Activated T-cell treated with anti-CD3 and anti-CD28 coated beads, Interleukin-2, amount 50 U/mL, for 4 hours (primary cell): Measurements from ENCODE around the gene RABGAP1. TPM values are rescaled to one million over a fixed set of nuclear protein-coding genes. Genes with fewer than 3 reads are reported as not detected.

Source experiments
- ATAC-seq, 2 donors: fragments of 200-7000 bp; cut with Tn5 transposase; one replicate each; pipeline ENCODE4 v1.10.0; 2021
- DNase-seq: peaks from one replicate; pipeline ENCODE4 v3.0.0-alpha.2; 2020
- H3K27me3 Mint-ChIP-seq: one replicate; pipeline ENCODE4 v1.8.0; 2021; ENCODE audit warnings: low read depth, mixed read lengths
- H3K36me3 Mint-ChIP-seq: one replicate; pipeline ENCODE4 v1.8.0; 2022; ENCODE audit warnings: mixed read lengths; ENCODE audit not compliant: insufficient read depth
- H3K4me1 Mint-ChIP-seq: one replicate; pipeline ENCODE4 v1.8.0; 2021; ENCODE audit warnings: low read depth, mixed read lengths
- H3K4me3 Mint-ChIP-seq: one replicate; pipeline ENCODE4 v1.8.0; 2021; ENCODE audit warnings: mild to moderate bottlenecking, moderate library complexity, mixed read lengths
- H3K9me3 Mint-ChIP-seq: one replicate; pipeline ENCODE4 v1.8.0; 2021; ENCODE audit warnings: mixed read lengths
- total RNA-seq, 3 donors: library from RNA; stranded (reverse); gene quantifications; one replicate each; pipeline ENCODE4 v1.2.1, GENCODE V29; 2021

The RABGAP1 gene
- total RNA-seq, 3 donors from 2014 or later, result 14.3 to 17.1 (median 16.7) TPM

GRCh38 chr9:122961139-122961538 is 20.3 kb downstream of the RABGAP1 start:
- Mint-ChIP-seq H3K4me1 (no peaks in the 10 kb centered on the region), H3K36me3 (peaks cover 34% of the 10 kb centered on the region), H3K9me3 (peaks cover 6% of the 10 kb centered on the region), H3K4me3 (no peak overlapping the region), H3K27me3 (no peaks in the 10 kb centered on the region)
- DNase-seq, result no peak
- no peak for ATAC-seq

DNA sequence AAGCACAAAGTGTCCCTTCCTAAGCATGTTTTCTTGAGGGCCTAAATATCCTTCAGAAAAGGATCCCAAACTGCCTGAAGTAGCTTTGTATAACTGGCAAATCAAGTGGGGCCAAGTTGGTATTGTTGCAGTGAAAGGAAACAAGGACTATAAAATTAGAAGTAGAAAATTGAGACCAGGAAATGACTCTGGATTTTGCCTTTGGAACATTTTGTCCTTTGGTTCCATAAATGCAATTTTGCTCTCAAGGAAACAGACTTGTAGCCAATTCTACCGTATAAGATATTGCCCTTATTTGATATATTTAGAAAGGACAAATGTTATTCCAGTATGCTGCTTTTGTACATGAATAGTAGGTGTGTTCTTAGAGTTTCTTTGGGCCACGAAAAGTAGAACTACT is 34.4 kb downstream of the RABGAP1 start:
- no peaks in the 10 kb centered on the region for H3K27me3 Mint-ChIP-seq
- H3K4me1 Mint-ChIP-seq, result peaks cover 3% of the 10 kb centered on the region
- H3K36me3 Mint-ChIP-seq, result peaks cover 40% of the 10 kb centered on the region
- H3K9me3 Mint-ChIP-seq, result no peaks in the 10 kb centered on the region
- H3K4me3 Mint-ChIP-seq, result no peak overlapping the region
- no peak for ATAC-seq
- DNase-seq, result no peak

DNA sequence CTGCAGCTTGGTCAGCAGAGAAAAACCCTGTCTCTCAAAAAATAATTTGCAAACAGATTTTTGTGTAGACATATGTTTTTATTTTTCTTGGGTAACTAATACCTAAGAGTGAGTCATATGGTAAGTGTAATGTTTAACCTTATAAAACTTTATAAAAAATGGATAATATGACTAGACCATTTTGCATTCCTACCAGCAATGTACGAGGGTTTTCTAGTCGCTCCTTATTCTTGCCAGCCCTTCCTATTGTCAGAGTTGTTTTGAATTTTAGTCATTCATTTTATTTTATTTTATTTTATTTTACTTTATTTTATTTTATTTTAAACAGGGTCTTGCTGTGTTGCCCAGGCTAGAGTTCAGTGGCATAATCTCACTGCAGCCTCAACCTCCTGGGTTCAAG is 37.8 kb downstream of the RABGAP1 start:
- DNase-seq (no peak), ATAC-seq (no peak)
- H3K27me3 Mint-ChIP-seq, result no peaks in the 10 kb centered on the region
- peaks cover 20% of the 10 kb centered on the region for H3K36me3 Mint-ChIP-seq
- no peak overlapping the region for H3K4me3 Mint-ChIP-seq
- H3K4me1 Mint-ChIP-seq, result peaks cover 7% of the 10 kb centered on the region
- H3K9me3 Mint-ChIP-seq, result no peaks in the 10 kb centered on the region

GRCh38 chr9:122986010-122986409 is 45.2 kb downstream of the RABGAP1 start:
- H3K4me1 Mint-ChIP-seq, result peaks cover 5% of the 10 kb centered on the region
- no peaks in the 10 kb centered on the region for H3K27me3 Mint-ChIP-seq
- peaks cover 6% of the 10 kb centered on the region for H3K36me3 Mint-ChIP-seq
- ATAC-seq, result no peak
- no peak for DNase-seq
- H3K4me3 Mint-ChIP-seq, result no peak overlapping the region
- no peaks in the 10 kb centered on the region for H3K9me3 Mint-ChIP-seq

GRCh38 chr9:122988141-122988540 is 47.3 kb downstream of the RABGAP1 start:
- H3K36me3 Mint-ChIP-seq, result peaks cover 6% of the 10 kb centered on the region
- H3K4me3 Mint-ChIP-seq, result no peak overlapping the region
- no peaks in the 10 kb centered on the region for H3K9me3 Mint-ChIP-seq
- ATAC-seq, result no peak
- peaks cover 8% of the 10 kb centered on the region for H3K4me1 Mint-ChIP-seq
- DNase-seq, result no peak
- no peaks in the 10 kb centered on the region for H3K27me3 Mint-ChIP-seq

DNA sequence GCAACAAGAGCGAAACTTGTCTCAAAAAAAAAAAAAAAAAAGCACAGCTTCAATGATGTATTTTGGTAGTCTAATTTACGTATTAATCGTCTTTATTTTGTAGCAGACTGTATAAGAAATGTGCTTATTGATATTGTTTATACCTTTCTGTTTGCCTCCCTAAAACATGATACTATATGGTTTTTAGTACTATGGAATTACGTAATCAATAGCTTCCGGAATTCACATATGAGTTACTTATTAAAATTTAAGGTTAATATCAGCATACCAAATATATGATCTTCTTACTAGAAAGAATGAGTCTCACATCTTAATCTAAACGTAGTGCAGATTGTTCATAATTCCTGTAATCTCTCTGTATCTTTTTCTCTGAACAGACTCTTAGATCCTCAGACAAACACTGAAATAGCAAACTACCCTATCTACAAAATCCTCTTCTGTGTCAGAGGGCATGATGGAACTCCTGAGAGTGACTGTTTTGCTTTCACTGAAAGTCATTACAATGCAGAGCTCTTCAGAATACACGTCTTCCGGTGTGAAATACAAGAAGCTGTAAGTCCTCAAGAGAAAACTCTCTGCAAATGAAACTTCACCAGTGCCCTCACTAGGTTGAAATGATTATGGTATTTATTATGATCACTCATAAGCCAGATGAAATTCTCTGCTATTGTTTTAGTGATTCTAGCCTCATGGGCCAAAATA is 48.3 kb downstream of the RABGAP1 start:
- ATAC-seq (peak; percentile 51 to 73), DNase-seq (no peak)
- Mint-ChIP-seq H3K36me3 (peaks cover 6% of the 10 kb centered on the region), H3K27me3 (no peaks in the 10 kb centered on the region), H3K9me3 (no peaks in the 10 kb centered on the region), H3K4me1 (peaks cover 8% of the 10 kb centered on the region), H3K4me3 (no peak overlapping the region)

- Mint-ChIP-seq H3K36me3 (peaks cover 4% of the 10 kb centered on the region), H3K27me3 (no peaks in the 10 kb centered on the region), H3K4me3 (no peak overlapping the region), H3K4me1 (peaks cover 8% of the 10 kb centered on the region), H3K9me3 (no peaks in the 10 kb centered on the region)
- ATAC-seq (peak; percentile 86 to 95), DNase-seq (peak; percentile 14)
These were observed 50.6 kb downstream of the RABGAP1 start for GRCh38 chr9:122991370-122991830.

GRCh38 chr9:122996586-122996985 is 55.8 kb downstream of the RABGAP1 start:
- no peak for ATAC-seq
- Mint-ChIP-seq H3K4me3 (no peak overlapping the region), H3K9me3 (no peaks in the 10 kb centered on the region), H3K27me3 (no peaks in the 10 kb centered on the region), H3K36me3 (peaks cover 15% of the 10 kb centered on the region), H3K4me1 (peaks cover 1% of the 10 kb centered on the region)
- DNase-seq, result no peak

- H3K27me3 Mint-ChIP-seq, result no peaks in the 10 kb centered on the region
- H3K36me3 Mint-ChIP-seq, result peaks cover 17% of the 10 kb centered on the region
- DNase-seq (no peak), ATAC-seq (no peak)
- H3K4me3 Mint-ChIP-seq, result no peak overlapping the region
- no peaks in the 10 kb centered on the region for H3K9me3 Mint-ChIP-seq
- H3K4me1 Mint-ChIP-seq, result no peaks in the 10 kb centered on the region
These were observed 57.6 kb downstream of the RABGAP1 start for GRCh38 chr9:122998448-122998847.

DNA sequence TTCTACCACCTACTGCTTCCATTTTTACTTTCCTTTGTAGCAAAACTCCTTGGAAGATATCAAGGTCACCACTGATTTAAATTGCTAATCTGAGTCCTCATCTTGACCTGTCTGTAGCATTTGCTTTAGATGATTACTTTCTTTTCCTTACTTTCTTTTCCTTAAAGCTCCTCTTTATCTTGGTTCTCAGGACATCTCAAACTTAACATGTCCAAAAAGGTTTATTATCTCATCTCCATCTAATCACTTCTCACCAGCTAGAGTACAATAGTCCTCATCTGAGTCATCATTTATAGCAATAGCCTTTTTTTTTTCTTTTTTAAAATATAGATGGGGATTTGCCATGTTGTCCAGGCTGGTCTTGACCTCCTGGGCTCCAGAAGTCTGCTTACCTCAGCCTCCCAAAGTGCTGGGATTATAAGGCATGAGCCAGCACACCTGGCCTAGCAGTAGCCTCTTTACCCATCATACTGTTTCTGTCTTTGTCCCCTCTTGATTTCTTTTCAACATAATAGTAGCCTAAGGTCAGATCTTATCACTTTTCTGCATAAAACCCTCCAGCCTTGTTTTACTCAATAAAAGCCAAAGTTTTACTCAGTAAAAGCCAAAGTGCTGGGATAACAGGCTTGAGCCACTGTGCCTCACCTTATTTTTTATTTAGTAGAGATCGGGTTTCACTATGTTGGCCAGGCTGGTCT is 59.7 kb downstream of the RABGAP1 start:
- DNase-seq (no peak), ATAC-seq (no peak)
- Mint-ChIP-seq H3K4me1 (no peaks in the 10 kb centered on the region), H3K9me3 (no peaks in the 10 kb centered on the region), H3K36me3 (peaks cover 17% of the 10 kb centered on the region), H3K4me3 (no peak overlapping the region), H3K27me3 (no peaks in the 10 kb centered on the region)

DNA sequence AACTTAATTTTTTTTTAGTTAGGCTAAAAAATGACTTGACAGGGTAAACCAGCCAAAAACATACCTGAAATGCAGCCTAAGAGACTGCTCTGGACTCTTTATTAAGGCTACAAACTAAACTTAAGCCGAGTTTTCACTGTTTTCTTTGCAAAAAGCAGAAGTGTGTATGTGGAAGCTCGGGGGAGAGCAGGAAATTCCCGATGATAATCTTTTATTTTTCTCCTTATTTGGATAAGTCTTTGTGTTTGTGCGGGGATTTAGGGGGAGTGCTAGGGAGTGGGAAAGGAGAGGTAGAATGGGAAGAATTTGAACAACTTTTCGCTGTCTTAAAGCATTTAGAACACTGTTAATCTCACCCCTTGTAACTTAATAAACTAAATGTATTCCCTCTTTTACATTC is 61.9 kb downstream of the RABGAP1 start:
- no peak for ATAC-seq
- Mint-ChIP-seq H3K27me3 (no peaks in the 10 kb centered on the region), H3K4me3 (no peak overlapping the region)

DNA sequence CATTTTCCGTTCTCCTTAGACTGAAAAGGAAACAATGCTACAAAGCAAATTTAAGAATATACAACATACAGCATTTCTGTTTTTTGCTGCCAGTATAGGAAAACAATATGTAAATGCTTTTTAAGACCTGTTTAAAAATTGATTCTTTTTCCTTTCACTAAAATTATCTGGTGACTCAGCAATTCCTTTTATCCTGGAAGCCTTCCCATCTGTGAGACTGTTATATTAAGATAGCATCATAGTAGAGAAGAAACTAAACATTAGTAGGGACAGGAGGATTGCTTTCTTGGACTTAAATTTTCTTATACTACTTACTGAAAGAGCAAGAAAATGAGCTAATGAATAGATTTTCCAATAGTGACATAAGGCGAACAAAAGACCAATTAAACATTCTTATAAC is 62.6 kb downstream of the RABGAP1 start:
- no peak overlapping the region for H3K4me3 Mint-ChIP-seq
- no peak for DNase-seq
- H3K9me3 Mint-ChIP-seq, result no peaks in the 10 kb centered on the region
- H3K36me3 Mint-ChIP-seq, result peaks cover 11% of the 10 kb centered on the region
- no peak for ATAC-seq
- no peaks in the 10 kb centered on the region for H3K27me3 Mint-ChIP-seq
- no peaks in the 10 kb centered on the region for H3K4me1 Mint-ChIP-seq

More for the DNA sequence above, 61.9 kb downstream of the RABGAP1 start:
- H3K36me3 Mint-ChIP-seq, result peaks cover 11% of the 10 kb centered on the region
- DNase-seq, result no peak
- H3K9me3 Mint-ChIP-seq, result no peaks in the 10 kb centered on the region
- no peaks in the 10 kb centered on the region for H3K4me1 Mint-ChIP-seq

DNA sequence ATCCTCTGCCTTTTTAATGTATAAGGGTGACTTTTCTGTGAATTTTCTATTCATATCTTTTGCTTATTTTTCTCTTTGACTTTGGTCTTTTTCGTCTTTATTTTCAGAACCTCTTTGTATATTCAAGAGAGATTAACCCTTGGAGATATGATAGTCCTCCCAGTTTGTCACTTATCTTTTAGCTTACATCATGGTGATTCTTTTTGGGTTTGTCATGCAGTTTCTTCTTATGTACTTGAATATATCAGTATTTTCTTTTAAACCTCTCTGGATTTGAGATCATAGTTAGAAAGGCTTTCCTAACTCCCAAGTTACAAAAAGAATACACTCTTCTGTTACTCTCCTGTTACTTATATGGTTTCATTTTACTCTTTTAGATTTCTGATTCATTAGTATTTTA is 65.1 kb downstream of the RABGAP1 start:
- Mint-ChIP-seq H3K4me3 (no peak overlapping the region), H3K27me3 (no peaks in the 10 kb centered on the region), H3K9me3 (no peaks in the 10 kb centered on the region), H3K36me3 (peaks cover 7% of the 10 kb centered on the region), H3K4me1 (no peaks in the 10 kb centered on the region)
- no peak for DNase-seq
- no peak for ATAC-seq

- no peaks in the 10 kb centered on the region for H3K27me3 Mint-ChIP-seq
- H3K4me3 Mint-ChIP-seq, result no peak overlapping the region
- H3K4me1 Mint-ChIP-seq, result no peaks in the 10 kb centered on the region
- ATAC-seq (no peak), DNase-seq (no peak)
- peaks cover 12% of the 10 kb centered on the region for H3K36me3 Mint-ChIP-seq
- H3K9me3 Mint-ChIP-seq, result no peaks in the 10 kb centered on the region
These were observed 66.4 kb downstream of the RABGAP1 start for GRCh38 chr9:123007269-123007668.

- H3K27me3 Mint-ChIP-seq, result no peaks in the 10 kb centered on the region
- H3K9me3 Mint-ChIP-seq, result no peaks in the 10 kb centered on the region
- DNase-seq (no peak), ATAC-seq (no peak)
- H3K4me3 Mint-ChIP-seq, result no peak overlapping the region
- H3K36me3 Mint-ChIP-seq, result peaks cover 22% of the 10 kb centered on the region
- H3K4me1 Mint-ChIP-seq, result no peaks in the 10 kb centered on the region
These were observed 68.1 kb downstream of the RABGAP1 start for GRCh38 chr9:123008909-123009308.
